Measurements from ENCODE around the gene ELOVL3.

GRCh38 chr10:102255404-102255803 is 29.3 kb downstream of the ELOVL3 start:
- TF ChIP-seq CTCF (IDR thresholded peaks at IDR 0.05): no peak
- TF ChIP-seq POLR2AphosphoS5 (IDR thresholded peaks at IDR 0.05; ENCODE audit: low read depth, low read length): no peak
- TF ChIP-seq REST (IDR thresholded peaks at IDR 0.05; ENCODE audit: insufficient read depth in 1 of 2, low read depth in 2 of 2, low read length in 1 of 2): no peak
- TF ChIP-seq TCF7L2 (IDR thresholded peaks at IDR 0.05; ENCODE audit: low read depth, low read length): no peak
- no peak for TF ChIP-seq SIN3A (IDR thresholded peaks at IDR 0.05; ENCODE audit: borderline replicate concordance, insufficient read depth, low read depth, low read length)

All from Panc1 (cell line).